K562 (cell line): ENCODE results near the gene PRRC2A. TPM values are rescaled to one million over a fixed set of nuclear protein-coding genes. Genes with fewer than 3 reads are reported as not detected.
A peak's percentile ranks its signal among the peaks of the same experiment; 100 is the strongest.

Experiments used
- CAMTA2 ChIP-seq: fragments of 250-450 bp; sonication (Bioruptor Pico); conservative IDR thresholded peaks from 2 replicates; pipeline ENCODE4 v1.5.1; 2022
- CEBPB ChIP-seq: fragments of 450-650 bp; IDR thresholded peaks from 2 replicates; pipeline ENCODE4 v1.6.1; 2016; ENCODE audit warnings: missing genetic modification characterization, missing compliant biosample characterization
- E2F4 ChIP-seq: sonication (generic); formaldehyde crosslinking; IDR thresholded peaks from 2 replicates; pipeline ENCODE4 v1.8.0; 2022; ENCODE audit warnings: mild to moderate bottlenecking, low read depth, missing genetic modification reagents
- FOXM1 ChIP-seq, 2 experiments: fragments of 450-650 bp in 1 of 2; sonication (generic) in 1 of 2; formaldehyde crosslinking in 1 of 2; IDR thresholded peaks; 2 replicates each; pipeline versions ENCODE4 v1.6.1 to v1.9.0; 2017 to 2022; ENCODE audit warnings: low read depth in 2 of 2, mild to moderate bottlenecking in 2 of 2, missing genetic modification reagents in 1 of 2, moderate library complexity in 1 of 2
- HMGXB4 ChIP-seq: sonication (generic); formaldehyde crosslinking; IDR thresholded peaks from 2 replicates; pipeline ENCODE4 v1.8.1; 2023; ENCODE audit warnings: mild to moderate bottlenecking, missing genetic modification reagents
- MAFG ChIP-seq: fragments of 450-650 bp; conservative IDR thresholded peaks from 2 replicates; pipeline ENCODE4 v1.6.1; 2016; ENCODE audit warnings: missing genetic modification characterization, missing compliant biosample characterization
- NKRF ChIP-seq: fragments of 450-650 bp; IDR thresholded peaks from 2 replicates; pipeline ENCODE4 v1.6.1; 2016; ENCODE audit warnings: borderline replicate concordance
- STAT5B ChIP-seq: fragments of 250-450 bp; sonication (Bioruptor Pico); IDR thresholded peaks from 2 replicates; pipeline ENCODE4 v1.8.0; 2021; ENCODE audit warnings: mild to moderate bottlenecking, inconsistent platforms
- TRIM28 ChIP-seq: fragments of 450-650 bp; IDR thresholded peaks from 2 replicates; pipeline ENCODE4 v1.6.1; 2017
- ZNF444 ChIP-seq: fragments of 250-450 bp; sonication (Bioruptor Pico); IDR thresholded peaks from 2 replicates; pipeline ENCODE4 v1.4.0; 2020; ENCODE audit warnings: mild to moderate bottlenecking, moderate library complexity
- ZNF592 ChIP-seq: fragments of 450-650 bp; IDR thresholded peaks from 2 replicates; pipeline ENCODE4 v1.6.1; 2017; ENCODE audit warnings: antibody characterized with exemption, mild to moderate bottlenecking
- ZNF717 ChIP-seq: fragments of 250-450 bp; sonication (Bioruptor Pico); IDR thresholded peaks from 2 replicates; pipeline ENCODE4 v1.5.0; 2021
- polyA plus RNA-seq, 8 experiments: library from polyadenylated mRNA; depleted of rRNA in 4 of 8; stranded (reverse) in 5 of 8; unstranded in 3 of 8; fragments of >200 nt; fragmentation: Nextera tagmentation in 2 of 8; fragmentation: Illumina TruSeq in 1 of 8; extraction: Ambion mirVana in 2 of 8; extraction: Trizol in 1 of 8; gene quantifications; 2 replicates each; pipeline versions ENCODE4 v1.2.1 to v1.2.3, GENCODE V29; 2011 to 2014; ENCODE audit warnings: inconsistent platforms in 1 of 8, missing spikeins in 1 of 8
- total RNA-seq, 7 experiments: library from RNA; depleted of rRNA in 6 of 7; stranded (reverse); fragments of >200 nt in 6 of 7; fragmentation: Illumina TruSeq in 2 of 7; extraction: Trizol in 2 of 7; gene quantifications; 2 replicates each; pipeline versions ENCODE4 v1.2.1 to v1.2.3, GENCODE V29; 2011 to 2021; ENCODE audit warnings: low replicate concordance in 1 of 7
- TF ChIP-seq, protein P1 (sequence below): fragments of 250-450 bp; sonication (Bioruptor Pico); IDR thresholded peaks from 2 replicates; pipeline ENCODE4 v1.8.0; 2022; ENCODE audit warnings: inconsistent platforms, mild to moderate bottlenecking, moderate library complexity, borderline replicate concordance

Gene PRRC2A
- total and polyA plus RNA-seq, 9 of the 15 experiments (the other 6 are each of a cell fraction or from before 2014, with no cell fraction given): 1.0 to 332 (median 63.0) TPM

DNA sequence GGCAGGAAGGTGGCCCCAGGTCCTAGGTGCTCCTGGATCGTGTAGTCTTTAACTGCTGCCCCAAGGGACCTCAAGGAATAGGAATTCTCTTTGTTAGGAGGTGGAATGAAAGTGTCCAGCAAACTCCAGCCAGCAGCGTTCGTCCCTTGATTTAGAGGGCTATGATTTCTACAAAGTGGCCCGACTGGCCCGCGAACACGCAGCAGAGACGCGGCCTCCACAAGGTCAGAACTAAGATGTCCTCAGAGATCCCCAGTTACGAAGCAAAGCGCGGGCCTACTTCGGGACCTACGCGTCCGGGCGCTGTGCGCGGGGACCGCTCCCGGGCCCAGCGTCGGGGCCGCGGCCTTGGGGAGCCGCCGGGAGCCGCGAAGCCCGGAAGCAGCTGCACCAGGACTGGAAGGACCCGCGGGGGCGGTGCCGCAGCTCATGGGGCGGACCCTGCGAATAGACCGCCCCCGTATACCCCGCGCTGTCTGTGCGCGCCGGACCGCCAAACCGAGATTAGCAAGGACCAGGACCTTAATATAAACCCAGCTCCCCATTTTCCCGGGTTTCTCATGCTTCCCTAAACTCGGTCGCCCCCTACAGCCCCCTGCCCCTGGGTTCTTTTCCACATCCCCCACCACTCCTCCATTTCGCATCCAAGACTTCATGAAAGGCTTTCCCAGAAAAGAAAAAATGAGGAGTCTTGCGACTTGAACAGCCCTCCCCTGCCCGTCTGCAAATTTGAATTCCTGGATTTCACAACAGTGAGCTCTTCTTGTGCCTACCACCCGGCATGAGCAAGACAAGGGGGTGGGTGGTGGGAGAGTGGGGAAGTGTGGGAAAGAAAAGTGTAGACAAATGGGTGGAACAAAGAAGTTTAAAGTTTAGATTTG is 40.1 kb downstream of the PRRC2A start, which contains the start of gene C6orf47 (continued):
- peak; percentile 37 for TF ChIP-seq NKRF
- no peak for TF ChIP-seq ZNF592
- TF ChIP-seq ZNF717 (CRISPR knock-in tag): peak; percentile 90
- TF ChIP-seq, protein P1, sequence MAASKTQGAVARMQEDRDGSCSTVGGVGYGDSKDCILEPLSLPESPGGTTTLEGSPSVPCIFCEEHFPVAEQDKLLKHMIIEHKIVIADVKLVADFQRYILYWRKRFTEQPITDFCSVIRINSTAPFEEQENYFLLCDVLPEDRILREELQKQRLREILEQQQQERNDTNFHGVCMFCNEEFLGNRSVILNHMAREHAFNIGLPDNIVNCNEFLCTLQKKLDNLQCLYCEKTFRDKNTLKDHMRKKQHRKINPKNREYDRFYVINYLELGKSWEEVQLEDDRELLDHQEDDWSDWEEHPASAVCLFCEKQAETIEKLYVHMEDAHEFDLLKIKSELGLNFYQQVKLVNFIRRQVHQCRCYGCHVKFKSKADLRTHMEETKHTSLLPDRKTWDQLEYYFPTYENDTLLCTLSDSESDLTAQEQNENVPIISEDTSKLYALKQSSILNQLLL (CRISPR knock-in tag): 0 out of 2 replicates have a peak, but pooled peaks have one; percentile 29
- peak; percentile 1; the same call in 1 of the 2 replicates for TF ChIP-seq ZNF444 (CRISPR knock-in tag)
- TF ChIP-seq E2F4 (CRISPR knock-in tag): no peak
- TF ChIP-seq MAFG (tag): no peak
- peak; percentile 97 for TF ChIP-seq CEBPB (tag)
- 0 out of 2 replicates have a peak, but pooled peaks have one; percentile 29 for TF ChIP-seq HMGXB4 (CRISPR knock-in tag)
- peak; percentile 29 for TF ChIP-seq TRIM28
- peak; percentile 51; the same call in 1 of the 2 replicates for TF ChIP-seq FOXM1 (IDR thresholded peaks at IDR 0.05; ENCODE audit: low read depth)
- TF ChIP-seq FOXM1 (CRISPR knock-in tag; IDR thresholded peaks at IDR 0.05; ENCODE audit: low read depth): 0 out of 2 replicates have a peak, but pooled peaks have one; percentile 44
- peak; percentile 98 for TF ChIP-seq CAMTA2 (CRISPR knock-in tag)
- TF ChIP-seq STAT5B (CRISPR knock-in tag): no peak
